SK-N-SH treated with all-trans-retinoic acid at 6 μM for 48 hours (cell line): ENCODE data around the gene MAST3.

Experiments used
- ARNTL ChIP-seq: fragments of 450-650 bp; formaldehyde crosslinking; IDR thresholded peaks from 2 replicates; pipeline ENCODE4 v1.5.0; 2020; ENCODE audit warnings: low read depth, mild to moderate bottlenecking, moderate library complexity, borderline replicate concordance
- CSDC2 ChIP-seq: fragments of 250-450 bp; sonication (Bioruptor Pico); IDR thresholded peaks from 2 replicates; pipeline ENCODE4 v1.5.0; 2020; ENCODE audit warnings: mild to moderate bottlenecking, moderate library complexity
- ESRRG ChIP-seq: fragments of 250-450 bp; sonication (Bioruptor Pico); IDR thresholded peaks from 2 replicates; pipeline ENCODE4 v1.6.1; 2021; ENCODE audit warnings: mild to moderate bottlenecking
- GLIS3 ChIP-seq: fragments of 250-450 bp; sonication (Bioruptor Pico); IDR thresholded peaks from 2 replicates; pipeline ENCODE4 v1.5.0; 2020; ENCODE audit warnings: mild to moderate bottlenecking, moderate library complexity
- PPARA ChIP-seq: fragments of 250-450 bp; sonication (Bioruptor Pico); IDR thresholded peaks from 2 replicates; pipeline ENCODE4 v1.5.0; 2020; ENCODE audit warnings: mild to moderate bottlenecking, borderline replicate concordance
- RARB ChIP-seq: fragments of 250-450 bp; sonication (Bioruptor Pico); IDR thresholded peaks from 2 replicates; pipeline ENCODE4 v1.8.0; 2021; ENCODE audit warnings: mild to moderate bottlenecking, moderate library complexity
- TSHZ2 ChIP-seq: fragments of 250-450 bp; sonication (Bioruptor Pico); IDR thresholded peaks from 2 replicates; pipeline ENCODE4 v1.5.0; 2020; ENCODE audit warnings: mild to moderate bottlenecking, moderate library complexity
- ZFP3 ChIP-seq: fragments of 250-450 bp; sonication (Bioruptor Pico); IDR thresholded peaks from 2 replicates; pipeline ENCODE4 v1.5.0; 2020; ENCODE audit warnings: mild to moderate bottlenecking, moderate library complexity
- ZFP30 ChIP-seq: fragments of 450-650 bp; formaldehyde crosslinking; IDR thresholded peaks from 2 replicates; pipeline ENCODE4 v1.5.0; 2022; ENCODE audit warnings: mild to moderate bottlenecking, moderate library complexity
- ZNF70 ChIP-seq: fragments of 450-650 bp; formaldehyde crosslinking; IDR thresholded peaks from 2 replicates; pipeline ENCODE4 v1.5.0; 2020; ENCODE audit warnings: mild to moderate bottlenecking, moderate library complexity
- ZNF8 ChIP-seq: fragments of 450-650 bp; formaldehyde crosslinking; IDR thresholded peaks from 2 replicates; pipeline ENCODE4 v1.5.0; 2020; ENCODE audit warnings: mild to moderate bottlenecking, moderate library complexity
- TF ChIP-seq, protein P1 (sequence below): fragments of 250-450 bp; sonication (Bioruptor Pico); IDR thresholded peaks from 2 replicates; pipeline ENCODE4 v1.8.0; 2020; ENCODE audit warnings: mild to moderate bottlenecking, moderate library complexity, borderline replicate concordance
- TF ChIP-seq, protein P2 (sequence below): fragments of 250-450 bp; sonication (Bioruptor Pico); IDR thresholded peaks from 2 replicates; pipeline ENCODE4 v1.5.1; 2021; ENCODE audit warnings: mild to moderate bottlenecking, moderate library complexity

DNA sequence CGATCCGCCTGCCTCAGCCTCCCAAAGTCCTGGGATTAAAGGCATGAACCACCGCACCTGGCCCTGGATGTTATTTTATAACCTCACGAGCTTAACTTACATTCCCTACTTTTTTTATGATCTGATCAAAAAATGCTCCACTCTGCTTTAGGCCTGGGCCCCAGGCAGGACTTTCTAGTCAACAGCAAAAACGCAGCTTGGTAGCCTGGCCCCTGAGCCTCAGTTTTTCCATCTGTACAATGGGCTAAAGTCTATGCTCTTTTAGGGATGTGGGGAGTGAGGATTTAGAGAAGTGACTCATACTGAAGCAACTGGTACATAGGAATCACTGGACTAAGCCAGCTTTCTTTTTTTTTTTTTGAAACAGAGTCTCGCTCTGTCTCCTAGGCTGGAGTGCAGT, 43.5 kb downstream of the MAST3 start:
- TF ChIP-seq ZFP30 (no peak), ARNTL (CRISPR knock-in tag) (no peak), ZFP3 (CRISPR knock-in tag) (no peak), ZNF70 (no peak), RARB (CRISPR knock-in tag) (no peak), ESRRG (CRISPR knock-in tag) (no peak), CSDC2 (CRISPR knock-in tag) (no peak), GLIS3 (CRISPR knock-in tag) (no peak), TSHZ2 (CRISPR knock-in tag) (no peak), PPARA (no peak), ZNF8 (no peak)
- TF ChIP-seq, protein P1, sequence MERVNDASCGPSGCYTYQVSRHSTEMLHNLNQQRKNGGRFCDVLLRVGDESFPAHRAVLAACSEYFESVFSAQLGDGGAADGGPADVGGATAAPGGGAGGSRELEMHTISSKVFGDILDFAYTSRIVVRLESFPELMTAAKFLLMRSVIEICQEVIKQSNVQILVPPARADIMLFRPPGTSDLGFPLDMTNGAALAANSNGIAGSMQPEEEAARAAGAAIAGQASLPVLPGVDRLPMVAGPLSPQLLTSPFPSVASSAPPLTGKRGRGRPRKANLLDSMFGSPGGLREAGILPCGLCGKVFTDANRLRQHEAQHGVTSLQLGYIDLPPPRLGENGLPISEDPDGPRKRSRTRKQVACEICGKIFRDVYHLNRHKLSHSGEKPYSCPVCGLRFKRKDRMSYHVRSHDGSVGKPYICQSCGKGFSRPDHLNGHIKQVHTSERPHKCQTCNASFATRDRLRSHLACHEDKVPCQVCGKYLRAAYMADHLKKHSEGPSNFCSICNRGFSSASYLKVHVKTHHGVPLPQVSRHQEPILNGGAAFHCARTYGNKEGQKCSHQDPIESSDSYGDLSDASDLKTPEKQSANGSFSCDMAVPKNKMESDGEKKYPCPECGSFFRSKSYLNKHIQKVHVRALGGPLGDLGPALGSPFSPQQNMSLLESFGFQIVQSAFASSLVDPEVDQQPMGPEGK (CRISPR knock-in tag) = no peak
- TF ChIP-seq, protein P2, sequence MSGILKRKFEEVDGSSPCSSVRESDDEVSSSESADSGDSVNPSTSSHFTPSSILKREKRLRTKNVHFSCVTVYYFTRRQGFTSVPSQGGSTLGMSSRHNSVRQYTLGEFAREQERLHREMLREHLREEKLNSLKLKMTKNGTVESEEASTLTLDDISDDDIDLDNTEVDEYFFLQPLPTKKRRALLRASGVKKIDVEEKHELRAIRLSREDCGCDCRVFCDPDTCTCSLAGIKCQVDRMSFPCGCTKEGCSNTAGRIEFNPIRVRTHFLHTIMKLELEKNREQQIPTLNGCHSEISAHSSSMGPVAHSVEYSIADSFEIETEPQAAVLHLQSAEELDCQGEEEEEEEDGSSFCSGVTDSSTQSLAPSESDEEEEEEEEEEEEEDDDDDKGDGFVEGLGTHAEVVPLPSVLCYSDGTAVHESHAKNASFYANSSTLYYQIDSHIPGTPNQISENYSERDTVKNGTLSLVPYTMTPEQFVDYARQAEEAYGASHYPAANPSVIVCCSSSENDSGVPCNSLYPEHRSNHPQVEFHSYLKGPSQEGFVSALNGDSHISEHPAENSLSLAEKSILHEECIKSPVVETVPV = no peak
